Chondrocyte (in vitro differentiated cells): ENCODE measurements around the gene TRABD. TPM values are rescaled to one million over a fixed set of nuclear protein-coding genes. Genes with fewer than 3 reads are reported as not detected.

Experiments
- DNase-seq: peaks from one replicate; pipeline ENCODE4 v3.0.0; 2021; ENCODE audit warnings: mixed read lengths, low spot score
- H3K27ac Mint-ChIP-seq: one replicate; pipeline ENCODE4 v1.8.0; 2021; ENCODE audit warnings: mild to moderate bottlenecking, moderate library complexity, mixed read lengths; ENCODE audit not compliant: unreplicated experiment
- H3K27me3 Mint-ChIP-seq: 2 replicates; pipeline ENCODE4 v1.8.0; 2021; ENCODE audit warnings: low read depth, mixed read lengths
- H3K36me3 Mint-ChIP-seq: 2 replicates; pipeline ENCODE4 v1.8.0; 2021; ENCODE audit warnings: low read depth, mixed read lengths
- H3K4me1 Mint-ChIP-seq: 2 replicates; pipeline ENCODE4 v1.8.0; 2021; ENCODE audit warnings: low read depth, mild to moderate bottlenecking, mixed read lengths
- H3K4me3 Mint-ChIP-seq: one replicate; pipeline ENCODE4 v1.8.0; 2021; ENCODE audit warnings: mild to moderate bottlenecking, moderate library complexity, mixed read lengths; ENCODE audit not compliant: unreplicated experiment
- H3K9me3 Mint-ChIP-seq: 2 replicates; pipeline ENCODE4 v1.8.0; 2021; ENCODE audit warnings: low read depth, mixed read lengths
- CTCF ChIP-seq: fragments of 200-600 bp; sonication (generic); IDR thresholded peaks from 2 replicates; pipeline ENCODE4 v1.5.0; 2021; ENCODE audit warnings: antibody characterized with exemption, mild to moderate bottlenecking, moderate library complexity
- total RNA-seq: library from RNA; stranded (reverse); gene quantifications from 3 replicates; pipeline ENCODE4 v1.2.1, GENCODE V29; 2021

The TRABD gene
- total RNA-seq, 1 donor from 2014 or later = 20.2 TPM

- H3K9me3 Mint-ChIP-seq = no peaks in the 10 kb centered on the region
- no peak for DNase-seq
- no peak overlapping the region for H3K27ac Mint-ChIP-seq
- no peaks in the 10 kb centered on the region for H3K27me3 Mint-ChIP-seq
- peaks cover 9% of the 10 kb centered on the region for H3K4me1 Mint-ChIP-seq
- no peak overlapping the region for H3K4me3 Mint-ChIP-seq
- H3K36me3 Mint-ChIP-seq = peaks cover 2% of the 10 kb centered on the region
- no peak for TF ChIP-seq CTCF
These were observed 4.8 kb upstream of the TRABD start for GRCh38 chr22:50180727-50181521.

- H3K4me1 Mint-ChIP-seq = peaks cover 13% of the 10 kb centered on the region
- H3K4me3 Mint-ChIP-seq = no peak overlapping the region
- H3K9me3 Mint-ChIP-seq = no peaks in the 10 kb centered on the region
- no peaks in the 10 kb centered on the region for H3K27me3 Mint-ChIP-seq
- H3K36me3 Mint-ChIP-seq = peaks cover 2% of the 10 kb centered on the region
- no peak overlapping the region for H3K27ac Mint-ChIP-seq
- DNase-seq = no peak
- no peak for TF ChIP-seq CTCF
These were observed 3.3 kb upstream of the TRABD start for GRCh38 chr22:50182176-50183081.

DNA sequence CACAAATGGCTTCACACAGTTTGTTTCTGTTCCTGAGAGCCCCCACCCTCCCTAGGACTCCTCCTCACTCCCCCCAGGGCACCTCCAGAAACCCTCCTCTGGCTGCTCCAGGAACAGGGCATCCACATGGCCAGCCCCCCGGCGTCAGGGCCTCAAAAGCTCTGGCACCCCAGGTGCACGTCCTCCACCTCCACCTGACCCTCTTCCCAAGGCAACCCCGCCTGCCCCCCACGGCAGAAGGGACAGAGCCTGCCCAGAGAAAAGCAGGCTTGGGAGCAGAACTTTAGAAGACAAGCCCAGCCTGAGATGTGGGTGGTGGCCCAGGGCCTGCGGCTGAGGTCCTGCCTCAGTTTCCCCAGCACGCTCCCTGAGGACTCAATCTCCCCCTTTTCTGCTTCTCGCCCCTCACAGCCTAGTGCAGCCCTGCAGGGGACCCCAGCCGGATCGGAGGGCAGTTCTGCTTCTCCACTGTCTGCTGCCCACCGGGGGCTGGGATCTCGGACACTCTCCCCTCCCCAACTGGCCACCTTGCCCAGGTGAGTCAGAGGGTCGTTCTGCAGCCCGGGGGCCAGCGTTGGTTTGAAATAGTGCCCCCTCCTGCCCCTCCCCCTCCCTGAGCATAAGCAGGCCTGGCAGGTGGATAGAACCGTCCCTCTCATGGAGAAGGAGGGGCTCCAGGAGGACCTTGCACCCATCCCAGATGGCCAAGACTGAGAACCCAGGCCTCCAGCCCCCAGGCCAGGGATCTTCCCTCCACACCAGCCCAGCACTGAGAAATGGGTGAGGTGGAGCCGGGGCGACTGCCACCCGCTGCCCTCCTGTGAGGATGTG is 2.4 kb upstream of the TRABD start:
- Mint-ChIP-seq H3K4me1 (peaks cover 13% of the 10 kb centered on the region), H3K4me3 (no peak overlapping the region), H3K36me3 (no peaks in the 10 kb centered on the region), H3K27me3 (no peaks in the 10 kb centered on the region), H3K9me3 (no peaks in the 10 kb centered on the region), H3K27ac (no peak overlapping the region)
- TF ChIP-seq CTCF = no peak
- no peak for DNase-seq

DNA sequence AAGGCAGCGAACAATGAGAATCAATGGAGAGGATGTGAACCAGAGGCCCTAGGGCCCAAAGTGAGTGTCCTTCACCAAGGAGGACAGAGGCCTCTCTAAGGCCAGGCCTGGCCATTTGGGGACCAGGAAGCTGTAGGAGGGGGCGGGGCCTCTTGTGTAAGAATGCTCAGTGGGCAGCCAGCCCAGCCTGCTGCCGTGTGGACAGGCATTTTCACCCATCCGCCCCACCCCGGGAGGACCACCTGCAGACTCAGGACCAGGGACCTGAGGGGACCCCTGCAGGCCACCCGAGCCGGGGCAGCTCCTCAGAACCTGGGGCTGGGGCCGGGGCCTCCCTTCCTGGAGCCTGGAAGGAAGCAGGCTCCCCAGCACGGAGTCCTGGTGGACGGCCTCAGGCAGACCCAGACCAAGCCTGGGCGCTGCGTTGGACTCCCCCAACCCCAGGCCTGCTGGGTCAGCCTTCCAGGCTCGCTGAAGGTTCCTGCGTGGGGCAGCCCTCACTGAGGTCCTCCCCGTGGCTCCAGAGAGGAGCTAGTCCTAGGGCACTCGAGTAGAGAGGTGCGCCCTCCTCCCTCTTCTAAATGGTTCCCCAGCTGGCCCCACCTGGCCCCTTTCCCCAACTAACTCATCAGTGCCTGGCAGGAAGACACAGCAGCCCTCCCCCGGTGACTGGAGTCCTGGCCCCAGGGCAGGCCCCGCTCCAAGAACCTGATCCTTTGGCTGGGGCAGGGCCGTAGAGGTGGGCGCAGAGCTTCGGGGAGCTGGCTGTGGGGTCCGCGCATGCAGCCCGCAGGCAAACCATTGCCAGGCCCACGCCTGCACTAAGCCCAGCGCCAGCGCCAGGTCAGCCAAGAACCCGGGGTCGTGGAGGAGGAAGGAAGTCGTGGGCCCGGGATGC is 1.5 kb upstream of the TRABD start:
- Mint-ChIP-seq H3K4me1 (peaks cover 13% of the 10 kb centered on the region), H3K36me3 (no peaks in the 10 kb centered on the region), H3K9me3 (no peaks in the 10 kb centered on the region), H3K27me3 (no peaks in the 10 kb centered on the region), H3K4me3 (no peak overlapping the region), H3K27ac (no peak overlapping the region)
- peak; percentile 22 for TF ChIP-seq CTCF
- no peak for DNase-seq
